GM18907 (cell line): ENCODE results near the gene NR3C2.
"Not testable (repeated sequence)": the region's sequence is repeated elsewhere in the genome, so short reads cannot be mapped to it uniquely, and the experiment has no call there.

Source experiments
- ATAC-seq: cut with Tn5 transposase; IDR thresholded peaks from one replicate; pipeline ENCODE4 v1.9.1; 2021; ENCODE audit warnings: mild to moderate bottlenecking, moderate library complexity; ENCODE audit not compliant: unreplicated experiment

NR3C2 gene

DNA sequence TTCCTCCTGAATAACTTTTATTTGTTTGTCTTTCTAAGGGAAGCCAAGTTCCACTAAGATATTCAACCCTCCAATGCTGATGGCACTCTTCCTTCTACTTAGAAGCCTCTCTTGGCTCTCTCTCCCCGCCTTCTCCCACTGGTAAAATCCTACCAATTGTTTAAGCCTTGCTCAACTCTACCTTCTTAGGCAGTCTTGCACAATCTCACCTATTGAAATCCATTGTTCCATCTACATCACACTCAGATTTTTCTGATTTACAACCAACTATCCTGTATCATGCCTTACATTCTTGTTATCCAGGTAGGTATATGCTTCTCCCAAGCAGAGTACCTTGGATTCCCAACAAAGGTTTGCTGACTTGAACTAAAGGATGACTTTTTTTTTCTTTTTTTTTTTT, 69.1 kb downstream of the NR3C2 start:
- no peak for ATAC-seq

DNA sequence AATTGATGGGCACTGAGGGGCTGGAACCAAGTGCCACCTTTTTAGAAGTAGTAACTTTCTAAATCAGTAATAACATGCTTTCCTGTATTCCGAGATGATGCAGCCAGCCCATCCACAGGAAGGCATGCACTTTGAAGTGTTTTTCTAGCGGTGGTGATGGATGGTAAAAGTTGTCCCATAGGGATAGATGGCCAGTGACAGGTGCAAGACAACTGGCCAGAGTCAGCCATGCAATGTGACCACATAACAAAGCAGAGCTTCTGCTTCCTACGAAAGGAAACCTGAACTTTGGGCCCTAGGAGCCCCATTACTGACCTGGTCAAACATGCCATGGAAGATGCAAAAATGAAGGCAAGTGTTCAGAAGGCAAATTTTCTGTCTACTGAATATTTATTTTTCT, 72.3 kb downstream of the NR3C2 start:
- no peak for ATAC-seq

DNA sequence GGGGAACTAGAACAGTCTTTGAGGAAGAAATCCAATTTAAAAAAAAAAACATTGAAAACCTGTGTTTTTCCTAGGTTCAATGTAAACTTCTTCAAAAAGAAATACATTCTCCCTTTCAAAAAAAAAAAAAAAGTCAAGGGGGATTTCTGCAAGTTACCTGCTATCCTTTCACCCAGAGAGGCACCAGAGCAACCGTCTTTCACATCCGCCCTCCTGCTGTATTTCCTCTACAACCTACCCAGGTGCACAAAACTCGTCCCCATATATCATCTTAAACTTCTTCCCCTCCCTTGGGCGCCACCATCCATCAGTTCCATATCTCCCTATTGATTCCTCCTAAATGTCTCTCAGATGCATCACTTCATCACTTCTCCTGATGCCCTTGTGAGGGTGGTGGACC, 74.5 kb downstream of the NR3C2 start:
- ATAC-seq = no peak

DNA sequence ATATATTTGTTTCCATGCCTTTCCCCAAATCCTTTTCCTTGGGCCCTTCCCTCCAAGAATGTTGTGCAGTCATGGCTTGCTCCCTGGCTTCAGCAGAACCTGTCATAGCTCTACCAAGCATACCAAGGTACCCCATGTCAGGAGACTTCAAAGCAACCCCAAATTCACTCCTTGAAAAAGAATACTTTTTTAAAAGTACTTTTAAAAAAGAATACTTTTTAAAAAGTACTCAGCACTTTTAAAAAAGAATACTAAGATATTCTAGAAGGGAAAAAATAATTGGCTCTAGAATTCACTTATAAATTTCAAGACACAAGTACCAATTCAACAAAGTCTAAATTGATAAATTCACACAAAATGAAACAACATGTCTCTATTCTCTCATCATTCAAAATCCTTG, 76.0 kb downstream of the NR3C2 start:
- no peak for ATAC-seq

DNA sequence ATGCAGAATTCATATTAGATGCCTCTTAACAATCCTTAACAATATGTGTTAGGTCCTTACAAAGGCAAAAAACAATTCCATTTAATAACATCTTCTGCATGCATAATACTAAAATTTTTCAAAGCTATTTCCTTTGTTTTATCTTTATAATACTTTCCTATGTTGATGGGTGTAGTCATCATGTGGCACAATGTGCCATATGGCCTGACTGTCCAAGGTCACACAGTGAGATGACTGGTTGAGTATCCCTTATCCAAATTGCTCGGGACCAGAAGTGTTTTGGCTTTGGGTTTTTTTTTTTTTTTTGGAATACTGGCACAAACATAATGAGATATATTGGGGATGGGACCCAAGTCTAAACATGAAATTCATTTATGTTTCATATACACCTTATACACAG, 77.7 kb downstream of the NR3C2 start:
- no peak for ATAC-seq

DNA sequence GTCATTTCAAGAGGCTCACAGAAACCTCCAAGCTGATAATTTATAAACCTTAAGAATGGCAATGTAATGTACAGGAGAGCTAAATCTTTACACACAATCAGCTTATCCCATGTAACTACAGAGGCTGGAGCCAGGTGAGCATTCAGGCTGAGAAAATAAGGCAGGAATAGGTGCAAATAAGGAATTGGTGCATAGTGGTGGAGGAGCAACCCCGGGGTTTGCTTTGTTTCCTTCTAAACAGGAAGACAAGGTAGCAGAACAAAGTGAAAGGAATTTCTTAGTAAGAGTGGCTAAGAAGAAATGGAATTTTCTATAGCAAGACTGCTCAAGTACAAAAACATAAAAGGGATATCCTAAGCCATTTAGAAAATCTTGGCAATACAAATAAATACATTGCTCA, 82.4 kb downstream of the NR3C2 start:
- no peak for ATAC-seq

DNA sequence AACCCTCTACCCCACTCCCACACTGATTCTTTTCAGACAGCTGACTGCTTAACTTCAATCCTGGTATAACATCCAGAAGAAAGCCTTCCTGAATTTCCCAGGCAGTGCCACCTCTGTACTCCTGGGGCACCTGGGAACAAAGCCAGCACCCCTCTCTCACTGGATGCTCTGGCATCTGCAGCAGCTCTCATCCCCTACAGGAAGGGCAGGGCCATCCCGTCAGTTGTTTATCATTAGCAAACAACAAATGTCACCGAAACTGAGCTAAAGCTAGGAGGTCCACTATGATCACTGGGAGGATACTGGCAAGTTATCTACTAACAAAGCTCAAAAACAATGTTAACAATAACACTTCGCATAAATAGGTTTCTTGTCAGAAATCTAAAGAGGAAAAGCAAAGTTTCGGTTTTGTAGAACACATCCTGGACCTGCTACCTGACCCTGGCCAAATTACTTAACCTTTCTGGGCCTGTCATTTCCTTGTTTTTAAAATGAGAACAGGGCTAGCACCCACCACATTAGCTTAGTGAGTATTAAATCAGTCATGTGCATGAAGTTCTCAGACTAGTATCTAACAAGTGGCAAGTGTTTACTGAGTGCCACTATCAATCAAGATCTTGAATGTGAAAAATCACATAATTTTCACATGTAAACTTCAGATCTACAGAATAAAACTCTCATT, 86.6 kb downstream of the NR3C2 start:
- ATAC-seq = no peak

DNA sequence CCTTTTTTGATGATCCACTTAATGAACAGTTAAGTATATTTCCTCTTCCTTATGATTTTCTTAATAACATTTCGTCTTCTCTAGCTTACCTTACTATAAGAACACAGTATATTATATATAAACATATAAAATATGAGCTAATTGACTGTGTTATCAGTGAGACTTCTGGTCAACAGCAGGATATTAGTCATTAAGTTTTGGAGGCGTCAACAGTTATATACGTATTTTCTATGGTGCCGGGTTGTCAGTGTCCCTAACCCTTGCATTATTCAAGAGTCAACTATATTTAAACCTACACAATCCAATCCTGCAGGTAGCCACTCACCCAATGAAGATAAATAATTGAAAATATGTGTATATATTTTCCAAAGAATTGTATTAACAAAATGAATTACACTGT, 88.0 kb downstream of the NR3C2 start:
- ATAC-seq = no peak

DNA sequence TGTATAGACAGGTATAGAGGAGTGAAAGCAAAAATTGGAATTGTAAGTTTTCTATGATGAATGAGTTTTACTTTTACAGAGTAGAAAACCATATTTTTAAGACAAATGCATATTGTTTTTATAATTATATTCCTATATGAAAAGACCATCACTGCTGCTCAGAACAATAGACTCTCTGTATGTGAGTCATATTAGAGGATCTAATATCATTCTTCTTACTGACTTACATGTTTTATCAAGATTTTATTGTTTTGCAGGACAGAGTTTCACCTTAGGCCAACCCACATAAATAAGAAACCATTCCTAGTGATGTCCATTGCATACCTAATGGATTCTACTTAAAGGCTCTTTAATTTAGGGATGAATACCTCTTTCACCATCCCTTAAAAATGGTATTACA, 88.6 kb downstream of the NR3C2 start:
- ATAC-seq = no peak

DNA sequence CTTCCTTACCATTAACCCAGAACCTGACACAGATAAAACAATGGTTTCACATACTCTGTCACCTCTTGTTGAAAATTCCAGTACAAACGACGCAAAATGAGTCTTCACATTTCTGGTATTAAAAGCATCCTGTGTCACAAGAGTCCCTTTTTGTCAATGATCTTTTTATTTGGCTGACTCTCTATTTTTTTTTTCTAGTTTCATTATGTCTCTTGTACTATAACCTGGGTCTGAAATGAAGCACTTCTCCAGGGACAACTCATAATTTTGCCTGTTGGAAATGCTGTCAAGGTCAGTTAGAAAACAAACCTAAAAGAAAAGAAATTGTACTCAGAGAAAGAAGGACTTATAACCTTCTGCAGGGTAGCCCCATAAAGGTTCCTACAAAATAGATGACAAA, 93.1 kb downstream of the NR3C2 start:
- no peak for ATAC-seq

DNA sequence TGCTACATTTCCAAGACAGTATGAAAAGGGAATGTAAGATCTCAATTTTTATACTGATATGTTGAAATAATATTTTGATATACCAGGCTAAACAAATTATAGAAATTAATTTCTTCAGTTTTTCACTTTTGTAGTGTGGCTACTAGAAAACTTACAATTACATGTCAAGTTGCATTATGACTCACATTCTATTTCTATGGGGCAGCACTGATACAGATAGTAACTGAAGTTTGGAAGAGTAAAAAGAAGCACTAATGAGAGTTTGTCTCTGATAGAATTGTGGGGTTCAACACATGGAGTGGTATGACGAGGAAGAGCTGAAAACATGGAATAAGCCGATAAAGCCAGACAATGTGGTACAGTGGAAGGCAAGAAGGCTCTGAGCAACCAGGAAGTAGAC, 95.6 kb downstream of the NR3C2 start:
- no peak for ATAC-seq

DNA sequence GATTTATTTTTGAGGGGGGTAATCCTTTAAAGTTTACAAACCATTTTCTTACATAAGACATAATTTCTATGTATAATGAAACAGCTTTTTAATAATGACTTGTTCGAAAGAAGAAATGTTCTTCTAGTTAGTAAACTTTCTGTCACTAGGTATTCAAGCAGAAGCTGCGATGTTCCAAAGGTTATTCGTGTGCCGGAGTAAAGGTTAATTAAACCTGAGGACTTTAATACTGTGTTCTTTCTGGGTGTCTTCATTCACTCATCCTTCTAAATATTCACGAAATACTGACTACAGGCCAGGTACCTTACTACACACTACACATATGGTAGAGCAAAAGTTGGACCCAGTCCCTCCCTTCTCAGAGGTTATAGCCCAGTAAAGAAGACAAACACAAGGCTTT, 96.7 kb downstream of the NR3C2 start:
- ATAC-seq = no peak

DNA sequence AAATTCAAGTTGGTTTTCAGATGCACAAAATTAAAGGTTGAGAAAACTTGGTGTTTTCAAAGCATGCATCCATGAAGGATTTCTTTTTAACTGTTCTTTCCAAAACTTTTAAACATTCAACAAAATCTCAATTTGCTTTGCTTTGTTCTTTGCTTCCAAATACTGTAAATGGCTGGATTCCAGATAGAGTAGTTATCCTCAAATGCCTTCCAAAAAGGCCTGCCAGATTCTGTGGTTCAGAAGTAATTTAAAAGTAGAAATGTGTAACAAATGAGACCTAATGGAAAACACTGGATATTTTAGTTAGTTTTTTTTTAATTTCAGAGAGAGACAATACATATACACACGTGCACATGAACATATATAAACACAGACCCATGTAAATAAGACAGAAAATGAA, 97.3 kb downstream of the NR3C2 start:
- no peak for ATAC-seq

DNA sequence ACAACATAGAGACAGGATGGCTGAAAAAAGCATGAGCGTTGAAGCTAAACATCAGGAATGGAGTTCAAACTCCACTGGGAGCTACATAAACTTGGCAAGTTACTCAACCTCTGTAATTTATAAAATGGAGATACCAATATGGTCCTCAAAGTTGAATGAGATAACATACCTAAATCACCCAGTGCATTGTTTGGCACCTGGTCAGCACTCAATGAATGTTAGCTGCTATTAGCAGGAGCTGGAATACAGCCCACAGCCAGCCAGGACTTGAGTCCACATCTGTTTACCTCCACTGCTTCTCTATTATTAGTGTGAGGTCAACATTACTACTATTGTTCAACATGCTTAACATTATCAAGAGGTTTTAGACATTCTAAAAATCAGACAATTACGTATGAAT, 97.9 kb downstream of the NR3C2 start:
- ATAC-seq = no peak

DNA sequence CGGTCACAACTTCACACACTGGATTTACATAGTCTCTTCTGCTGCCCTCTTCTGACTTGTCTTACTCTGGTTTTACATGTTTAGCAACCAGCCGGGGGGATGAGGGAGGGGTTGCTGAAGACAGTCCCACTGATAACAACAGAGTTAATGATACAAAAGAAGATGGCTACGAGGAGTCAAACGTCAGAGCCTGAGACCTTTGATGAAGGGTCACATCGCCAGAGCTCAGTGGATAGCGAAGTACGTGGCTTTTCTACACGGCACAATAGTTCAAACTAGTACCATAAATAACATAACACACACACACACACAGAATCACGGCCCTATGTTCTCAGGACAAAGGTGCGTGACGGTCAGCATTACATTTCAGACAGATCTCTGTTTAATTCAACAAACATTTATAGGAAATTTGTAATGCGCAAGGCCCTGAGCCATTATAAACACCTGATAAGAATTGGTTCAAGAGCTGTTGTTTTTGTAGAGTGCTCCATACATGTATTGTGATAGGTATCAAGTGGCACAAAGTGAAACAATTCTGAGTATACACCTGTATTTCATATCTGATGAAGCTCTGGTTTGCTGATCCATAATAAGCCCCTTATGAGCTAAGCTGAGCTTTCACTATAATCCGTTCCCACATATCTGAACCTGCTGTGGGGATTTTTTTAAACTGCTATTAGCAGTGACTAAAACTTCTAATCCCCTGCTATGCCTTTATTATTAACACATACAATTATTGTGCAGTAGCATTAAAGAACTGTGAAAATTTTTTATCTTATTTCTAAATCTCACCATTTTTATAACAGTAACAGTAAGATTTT, 100.0 kb downstream of the NR3C2 start:
- no peak for ATAC-seq

DNA sequence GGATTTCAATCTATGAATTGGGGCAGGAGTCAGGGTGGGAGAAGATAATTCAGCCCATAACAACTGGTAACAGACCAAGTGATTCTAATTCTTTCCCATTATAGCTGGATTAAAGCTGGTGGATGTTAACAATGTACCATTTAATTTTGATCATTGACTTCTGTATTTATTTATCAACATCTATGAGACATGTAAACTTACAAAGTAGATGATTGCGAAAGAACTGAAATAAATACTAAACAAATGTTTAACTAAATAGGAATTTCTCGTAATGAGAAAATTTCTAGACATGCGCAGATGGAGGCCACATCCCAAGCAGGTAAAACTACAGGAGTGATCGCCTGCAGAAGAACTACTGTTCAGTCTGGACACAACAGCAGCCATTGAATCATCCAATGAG, 107.1 kb downstream of the NR3C2 start:
- no peak for ATAC-seq

DNA sequence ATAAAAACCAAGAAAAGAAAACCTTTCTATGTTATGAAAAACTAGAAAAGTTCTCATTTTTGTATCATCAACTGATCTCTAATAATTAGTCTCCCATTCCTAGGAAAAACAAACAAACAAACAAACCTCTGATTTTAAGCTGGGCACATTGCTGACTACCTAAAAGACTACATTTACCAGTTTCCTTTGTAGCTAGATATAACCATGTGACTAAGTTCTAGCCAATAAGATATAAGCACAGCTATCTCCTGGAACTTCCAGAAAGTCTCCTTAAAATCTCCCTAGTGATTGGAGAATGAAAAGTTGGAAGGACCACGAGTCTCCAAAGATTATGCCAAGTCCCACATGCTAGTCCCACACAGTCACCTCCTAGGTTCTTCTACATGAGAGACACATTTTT, 108.9 kb downstream of the NR3C2 start:
- no peak for ATAC-seq

DNA sequence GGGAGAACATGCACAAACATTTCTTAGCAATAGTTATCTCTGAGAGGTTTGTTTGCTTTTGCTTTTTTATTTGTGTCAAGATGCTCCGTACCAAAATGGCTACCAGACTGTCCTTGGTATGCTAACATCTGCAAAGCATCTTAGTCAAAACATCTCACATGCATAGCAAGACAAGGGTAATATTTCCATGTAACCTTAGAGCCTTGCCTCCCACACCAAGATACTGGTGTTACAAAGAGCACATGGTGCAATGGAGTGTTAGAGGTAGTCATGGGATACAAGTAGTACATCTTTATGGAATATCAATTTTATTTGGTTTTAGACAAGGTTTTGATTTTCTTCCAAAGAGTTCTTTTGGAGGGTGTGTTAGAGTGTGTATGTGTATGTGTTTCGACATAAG, 109.7 kb downstream of the NR3C2 start:
- ATAC-seq = no peak

DNA sequence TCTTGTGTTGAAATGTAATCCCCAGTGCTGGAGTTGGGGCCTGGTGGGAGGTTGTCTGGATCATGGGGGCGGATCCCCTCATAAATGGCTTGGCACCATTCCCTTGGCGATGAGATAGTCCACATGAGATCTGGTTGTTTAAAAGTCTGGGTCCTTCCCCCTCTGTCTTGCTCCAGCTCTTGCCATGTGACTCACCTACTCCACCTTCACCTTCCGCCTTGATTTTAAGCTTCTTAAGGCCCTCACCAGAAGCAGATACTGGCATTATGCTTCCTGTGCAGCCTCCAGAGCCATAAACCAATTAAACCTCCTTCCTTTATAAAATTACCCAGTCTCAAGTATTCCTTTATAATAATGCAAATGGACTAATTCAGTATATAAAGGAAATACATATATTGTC, 111.5 kb downstream of the NR3C2 start:
- ATAC-seq = no peak

DNA sequence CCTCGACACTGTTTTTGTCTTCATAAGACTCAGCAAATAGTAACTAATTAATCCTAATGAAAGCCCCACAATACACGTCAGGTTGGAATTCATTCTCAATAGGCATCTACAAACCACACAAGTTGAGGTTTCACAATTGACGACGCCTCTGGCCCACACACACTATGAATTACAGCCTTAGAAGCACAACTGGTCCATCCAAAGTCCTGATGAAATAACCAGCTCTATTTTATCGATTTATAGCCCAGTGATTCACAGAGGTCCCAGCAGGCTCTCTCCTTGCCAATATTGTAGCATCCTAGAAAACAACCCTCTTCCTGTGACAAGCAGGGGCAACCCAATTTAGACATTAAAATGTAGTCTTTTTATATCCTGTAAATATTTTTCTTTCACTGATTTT, 112.1 kb downstream of the NR3C2 start:
- no peak for ATAC-seq

DNA sequence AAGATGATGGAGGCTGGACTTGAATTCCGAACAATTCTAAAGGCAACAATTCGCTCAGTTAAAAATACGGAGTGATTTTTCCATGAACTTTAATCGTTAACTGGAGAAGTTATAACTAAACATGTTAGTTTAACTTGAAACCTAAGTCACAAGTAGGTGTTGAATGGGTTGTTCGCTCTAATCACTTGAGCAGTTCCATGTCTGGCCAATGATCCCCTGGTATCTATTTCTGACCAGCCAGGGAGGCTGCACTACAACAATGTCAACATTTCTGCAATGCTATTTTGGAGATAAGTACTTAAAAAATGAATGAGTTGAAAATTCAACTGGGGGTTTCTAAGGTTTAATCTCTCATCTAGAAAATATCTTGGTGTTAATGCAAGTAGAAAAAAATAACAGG, 112.5 kb downstream of the NR3C2 start:
- no peak for ATAC-seq

DNA sequence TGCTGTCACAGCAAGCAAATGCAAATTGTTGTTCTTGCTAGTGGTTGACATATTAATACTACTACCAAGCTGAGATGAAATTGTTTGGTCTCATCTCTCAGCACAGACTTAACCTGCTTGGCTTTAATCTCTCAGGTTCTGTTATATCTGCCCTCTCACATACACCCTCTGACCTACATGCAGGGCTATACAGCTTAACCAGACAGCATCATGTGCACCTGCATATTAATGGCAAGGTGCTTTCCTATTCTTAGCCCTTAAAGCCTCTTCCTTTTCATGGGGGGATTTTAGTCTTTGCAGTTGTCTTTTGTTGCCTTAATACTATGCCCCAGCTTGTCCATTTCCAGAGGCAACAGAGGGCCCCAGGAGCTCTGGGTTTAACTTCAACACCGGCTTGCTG, 114.5 kb downstream of the NR3C2 start:
- no peak for ATAC-seq

DNA sequence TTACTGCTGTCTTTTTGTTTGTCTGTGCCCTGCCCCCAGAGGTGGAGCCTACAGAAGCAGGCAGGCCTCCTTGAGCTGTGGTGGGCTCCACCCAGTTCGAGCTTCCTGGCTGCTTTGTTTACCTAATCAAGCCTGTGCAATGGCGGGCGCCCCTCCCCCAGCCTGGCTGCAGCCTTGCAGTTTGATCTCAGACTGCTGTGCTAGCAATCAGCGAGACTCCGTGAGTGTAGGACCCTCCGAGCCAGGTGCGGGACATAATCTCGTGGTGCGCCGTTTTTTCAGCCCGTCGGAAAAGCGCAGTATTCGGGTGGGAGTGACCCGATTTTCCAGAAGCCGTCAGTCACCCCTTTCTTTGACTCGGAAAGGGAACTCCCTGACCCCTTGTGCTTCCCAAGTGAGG, 118.9 kb downstream of the NR3C2 start:
- ATAC-seq = not testable (repeated sequence)
